ENCODE data around the gene AMN. TPM values are rescaled to one million over a fixed set of nuclear protein-coding genes. Genes with fewer than 3 reads are reported as not detected.

AMN gene
- total RNA-seq, 2 donors from 2014 or later, result 6.0 TPM; not detected in 1

DNA sequence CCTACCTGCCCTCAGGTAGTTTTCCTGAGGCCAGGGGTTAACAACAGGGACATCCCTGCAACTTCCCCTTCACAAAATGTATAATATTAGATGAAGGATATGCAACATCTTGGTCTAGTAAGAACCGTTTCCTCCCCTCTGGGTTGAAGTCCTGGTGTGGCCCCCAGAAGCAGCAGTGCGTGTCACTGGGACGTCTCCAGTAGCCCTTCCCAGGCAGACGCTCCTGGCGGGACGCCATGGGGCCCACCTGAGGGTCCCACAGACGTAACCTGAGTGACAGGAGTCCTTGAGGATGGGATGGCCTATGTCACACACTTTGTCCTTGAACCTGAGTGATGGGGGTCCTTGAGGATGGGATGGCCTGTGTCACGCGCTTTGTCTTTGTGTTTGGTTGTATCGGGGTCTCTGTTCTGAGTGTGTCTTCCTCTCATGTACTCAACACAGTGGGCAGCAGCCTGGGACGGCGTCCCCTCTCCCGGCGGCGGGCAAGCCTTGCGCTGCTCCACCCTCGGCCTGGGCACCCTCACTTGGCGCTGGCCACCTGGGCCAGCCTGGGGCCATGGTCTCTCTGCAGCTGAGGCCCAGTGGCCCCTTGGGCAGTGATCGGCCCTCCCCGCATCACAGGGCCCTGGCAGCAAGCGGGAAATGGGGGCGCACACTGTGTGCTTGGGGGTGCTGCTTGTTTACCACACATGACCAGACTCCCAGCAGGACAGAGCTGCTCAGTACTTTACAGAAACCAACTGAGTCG is 14.3 kb upstream of the AMN start:
- no peaks in the 10 kb centered on the region for H3K27me3 ChIP-seq
- H3K9me3 ChIP-seq, result no peaks in the 10 kb centered on the region
- DNase-seq, result no peak
- H3K4me1 ChIP-seq, result no peaks in the 10 kb centered on the region
- ATAC-seq, result no peak
- peaks cover 0 to 7% of the 10 kb centered on the region in 2 donors for H3K36me3 ChIP-seq (replicated peaks in 1 of 2; ENCODE audit: insufficient read depth in 1 of 2, low read depth in 2 of 2)
- no peak overlapping the region for H3K27ac ChIP-seq
- no peak for TF ChIP-seq POLR2A (IDR thresholded peaks at IDR 0.05)
- TF ChIP-seq, protein P1, sequence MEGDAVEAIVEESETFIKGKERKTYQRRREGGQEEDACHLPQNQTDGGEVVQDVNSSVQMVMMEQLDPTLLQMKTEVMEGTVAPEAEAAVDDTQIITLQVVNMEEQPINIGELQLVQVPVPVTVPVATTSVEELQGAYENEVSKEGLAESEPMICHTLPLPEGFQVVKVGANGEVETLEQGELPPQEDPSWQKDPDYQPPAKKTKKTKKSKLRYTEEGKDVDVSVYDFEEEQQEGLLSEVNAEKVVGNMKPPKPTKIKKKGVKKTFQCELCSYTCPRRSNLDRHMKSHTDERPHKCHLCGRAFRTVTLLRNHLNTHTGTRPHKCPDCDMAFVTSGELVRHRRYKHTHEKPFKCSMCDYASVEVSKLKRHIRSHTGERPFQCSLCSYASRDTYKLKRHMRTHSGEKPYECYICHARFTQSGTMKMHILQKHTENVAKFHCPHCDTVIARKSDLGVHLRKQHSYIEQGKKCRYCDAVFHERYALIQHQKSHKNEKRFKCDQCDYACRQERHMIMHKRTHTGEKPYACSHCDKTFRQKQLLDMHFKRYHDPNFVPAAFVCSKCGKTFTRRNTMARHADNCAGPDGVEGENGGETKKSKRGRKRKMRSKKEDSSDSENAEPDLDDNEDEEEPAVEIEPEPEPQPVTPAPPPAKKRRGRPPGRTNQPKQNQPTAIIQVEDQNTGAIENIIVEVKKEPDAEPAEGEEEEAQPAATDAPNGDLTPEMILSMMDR (IDR thresholded peaks at IDR 0.05), result no peak
- H3K4me3 ChIP-seq, result no peak overlapping the region
- intact Hi-C loops (cut with DNase I), result no loop called here
- WGBS, 2 donors, result 90% methylated on average over 17 to 23 of the region's 23 CpGs

DNA sequence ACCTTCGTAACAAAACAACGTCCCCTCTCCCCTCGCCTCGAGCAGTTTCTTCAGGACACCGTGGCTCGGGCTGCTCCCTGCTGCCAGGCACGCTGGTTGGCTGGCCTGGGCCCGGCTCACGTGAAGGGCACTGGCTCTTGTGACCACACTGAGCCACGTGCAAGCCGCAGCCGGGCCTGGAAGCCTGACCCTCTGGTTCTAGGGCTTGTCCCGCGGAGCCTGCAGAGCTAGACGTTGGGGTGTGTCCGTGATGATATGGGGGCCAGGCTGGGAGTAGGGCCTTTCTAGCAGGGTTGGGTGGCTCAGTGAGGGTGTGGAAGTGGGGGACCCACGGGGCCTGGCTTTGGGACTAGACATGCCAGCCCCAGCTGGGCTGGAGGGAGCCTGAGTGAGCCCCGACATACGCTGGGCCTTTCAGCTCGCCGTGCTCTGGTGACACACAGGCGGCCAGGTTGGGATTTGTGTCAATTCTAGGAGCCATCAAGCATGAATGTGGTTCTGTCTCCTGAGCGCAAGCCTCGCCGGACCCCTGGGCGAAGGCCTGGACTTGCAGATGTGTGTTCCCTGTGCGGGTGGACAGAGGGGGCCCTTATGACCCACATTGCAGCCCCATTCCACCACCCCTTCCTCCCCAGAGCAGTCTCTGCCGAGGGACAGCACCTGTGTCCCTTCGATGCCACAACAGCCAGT is 13.6 kb upstream of the AMN start:
- no peak for DNase-seq
- no peak for ATAC-seq
- no peaks in the 10 kb centered on the region for H3K4me1 ChIP-seq
- no peaks in the 10 kb centered on the region for H3K9me3 ChIP-seq
- WGBS, 2 donors, result 94% methylated on average over 6 to 28 of the region's 29 CpGs
- H3K27me3 ChIP-seq, result no peaks in the 10 kb centered on the region
- TF ChIP-seq, protein P1 (IDR thresholded peaks at IDR 0.05), result no peak
- TF ChIP-seq POLR2A (IDR thresholded peaks at IDR 0.05), result no peak
- H3K36me3 ChIP-seq (replicated peaks in 1 of 2; ENCODE audit: insufficient read depth in 1 of 2, low read depth in 2 of 2), result peaks cover 0 to 7% of the 10 kb centered on the region in 2 donors
- H3K27ac ChIP-seq, result no peak overlapping the region
- no peak overlapping the region for H3K4me3 ChIP-seq
- intact Hi-C loops (cut with DNase I), result no loop called here

DNA sequence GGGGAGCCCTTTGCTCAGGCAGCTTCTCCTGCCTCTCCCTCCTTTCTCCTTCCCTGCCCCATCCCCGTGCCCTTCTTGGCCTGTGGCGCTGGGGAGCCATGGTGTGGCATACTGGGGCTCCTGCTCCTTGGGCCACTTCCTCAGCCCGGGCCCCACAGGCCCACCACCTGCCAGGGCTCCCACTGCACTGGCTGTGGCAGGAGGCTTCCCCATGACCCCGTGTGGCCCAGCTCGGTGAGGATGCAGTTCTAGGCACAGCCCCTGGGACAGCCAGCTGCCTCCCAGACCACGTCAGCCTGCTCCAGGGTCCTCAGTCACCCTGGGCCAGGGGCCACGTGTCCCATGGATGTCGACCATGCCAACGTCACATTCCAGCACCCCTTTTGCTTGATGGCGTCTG is 13.0 kb upstream of the AMN start:
- DNase-seq, result no peak
- no peaks in the 10 kb centered on the region for H3K27me3 ChIP-seq
- H3K4me1 ChIP-seq, result no peaks in the 10 kb centered on the region
- H3K4me3 ChIP-seq, result no peak overlapping the region
- ATAC-seq, result no peak
- TF ChIP-seq, protein P1 (IDR thresholded peaks at IDR 0.05), result no peak
- no peak for TF ChIP-seq POLR2A (IDR thresholded peaks at IDR 0.05)
- intact Hi-C loops (cut with DNase I), result no loop called here
- no peak overlapping the region for H3K27ac ChIP-seq
- 72 to 85% methylated on average over 7 to 9 of the region's 10 CpGs for WGBS, 2 donors
- peaks cover 0 to 7% of the 10 kb centered on the region in 2 donors for H3K36me3 ChIP-seq (replicated peaks in 1 of 2; ENCODE audit: insufficient read depth in 1 of 2, low read depth in 2 of 2)
- no peaks in the 10 kb centered on the region for H3K9me3 ChIP-seq

DNA sequence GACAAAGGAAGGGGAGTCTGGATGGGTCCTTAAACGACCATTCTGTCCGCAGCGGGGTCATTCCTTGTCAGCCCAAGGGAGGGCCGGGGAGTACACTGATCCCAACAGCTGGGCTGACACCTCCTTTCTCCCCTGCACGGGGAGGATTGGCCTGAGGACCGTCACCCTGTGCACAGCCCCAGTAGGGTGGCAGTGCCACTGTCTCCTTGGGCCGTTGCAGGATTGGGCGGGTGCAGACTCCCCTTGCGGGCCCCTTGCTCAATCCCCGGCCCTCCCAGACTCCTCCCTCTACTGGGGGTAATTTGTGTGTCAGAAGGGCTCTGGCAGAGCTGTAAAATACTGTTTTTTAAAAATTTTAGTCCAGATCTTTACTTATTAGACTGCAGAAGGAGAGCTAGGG is 12.6 kb upstream of the AMN start:
- intact Hi-C loops (cut with DNase I), result no loop called here
- no peak for ATAC-seq
- no peaks in the 10 kb centered on the region for H3K27me3 ChIP-seq
- no peaks in the 10 kb centered on the region for H3K9me3 ChIP-seq
- no peaks in the 10 kb centered on the region for H3K4me1 ChIP-seq
- DNase-seq, result no peak
- no peak overlapping the region for H3K27ac ChIP-seq
- TF ChIP-seq, protein P1 (IDR thresholded peaks at IDR 0.05), result no peak
- TF ChIP-seq POLR2A (IDR thresholded peaks at IDR 0.05), result no peak
- H3K4me3 ChIP-seq, result no peak overlapping the region
- WGBS, 2 donors, result 84 to 85% methylated on average over 4 to 10 of the region's 10 CpGs
- H3K36me3 ChIP-seq (replicated peaks in 1 of 2; ENCODE audit: insufficient read depth in 1 of 2, low read depth in 2 of 2), result peaks cover 0 to 6% of the 10 kb centered on the region in 2 donors
